Activated CD8-positive, alpha-beta memory T cell treated with anti-CD3 and anti-CD28 coated beads for 48 hours (primary cell): ENCODE measurements around the gene MYO1D.

Source experiments
- DNase-seq, 3 experiments: peaks; one replicate each; pipeline ENCODE4 v3.0.0-alpha.2; 2020; ENCODE audit warnings: low read depth in 2 of 3, low spot score in 2 of 3

The MYO1D gene

GRCh38 chr17:32859857-32860525, 16.9 kb downstream of the MYO1D start:
- no peak for DNase-seq

GRCh38 chr17:32855620-32856019, 21.3 kb downstream of the MYO1D start:
- DNase-seq = no peak

- no peak for DNase-seq
These were observed 22.0 kb downstream of the MYO1D start for GRCh38 chr17:32854832-32855389.

GRCh38 chr17:32854207-32854606, 22.7 kb downstream of the MYO1D start:
- no peak for DNase-seq

- no peak for DNase-seq
These were observed 24.1 kb downstream of the MYO1D start for GRCh38 chr17:32852811-32853210.

- DNase-seq = no peak
These were observed 27.0 kb downstream of the MYO1D start for GRCh38 chr17:32849879-32850278.

- DNase-seq = no peak
These were observed 28.9 kb downstream of the MYO1D start for GRCh38 chr17:32847977-32848376.

GRCh38 chr17:32846143-32846542, 30.8 kb downstream of the MYO1D start:
- no peak for DNase-seq

GRCh38 chr17:32840241-32840640, 36.7 kb downstream of the MYO1D start:
- no peak for DNase-seq

- DNase-seq = no peak
These were observed 40.4 kb downstream of the MYO1D start for GRCh38 chr17:32836527-32836926.

GRCh38 chr17:32835291-32835761, 41.6 kb downstream of the MYO1D start:
- DNase-seq = no peak

- DNase-seq = no peak
These were observed 42.8 kb downstream of the MYO1D start for GRCh38 chr17:32834104-32834503.

GRCh38 chr17:32833526-32833925, 43.4 kb downstream of the MYO1D start:
- DNase-seq = no peak

- DNase-seq = no peak
These were observed 43.8 kb downstream of the MYO1D start for GRCh38 chr17:32833076-32833475.

- no peak for DNase-seq
These were observed 45.2 kb downstream of the MYO1D start for GRCh38 chr17:32831627-32832243.

GRCh38 chr17:32831223-32831622, 45.7 kb downstream of the MYO1D start:
- DNase-seq = no peak

GRCh38 chr17:32828822-32829221, 48.1 kb downstream of the MYO1D start:
- DNase-seq = no peak

GRCh38 chr17:32827227-32827626, 49.7 kb downstream of the MYO1D start:
- no peak for DNase-seq

- no peak for DNase-seq
These were observed 50.8 kb downstream of the MYO1D start for GRCh38 chr17:32826076-32826475.

- DNase-seq = no peak
These were observed 52.6 kb downstream of the MYO1D start for GRCh38 chr17:32824334-32824733.

- no peak for DNase-seq
These were observed 53.9 kb downstream of the MYO1D start for GRCh38 chr17:32822996-32823395.
